Measurements from ENCODE around the gene KIAA0825.

Gene KIAA0825

DNA sequence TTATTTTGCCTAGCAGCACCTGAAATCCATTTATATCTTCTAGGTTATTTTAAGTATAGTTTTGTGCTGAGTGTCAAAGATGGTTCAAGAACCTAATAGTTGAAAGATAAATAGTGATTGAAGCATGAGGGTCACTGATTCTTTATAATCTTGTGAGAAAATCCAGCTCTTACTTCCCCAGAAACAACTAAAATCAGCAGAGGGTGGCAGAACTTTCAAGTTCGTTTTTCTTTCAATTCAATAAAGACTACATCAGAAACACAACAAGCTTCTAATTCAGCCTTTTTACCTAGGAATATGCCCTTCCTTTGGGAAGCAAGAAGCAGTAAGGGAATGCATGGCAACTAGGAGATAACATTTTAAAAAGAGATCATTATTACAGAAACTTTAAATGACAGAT, 202.6 kb downstream of the KIAA0825 start:
- H3K4me1 ChIP-seq, result no peaks in the 10 kb centered on the region
- H3K79me2 ChIP-seq, result no peaks in the 10 kb centered on the region
- no peak overlapping the region for H3K4me2 ChIP-seq (ENCODE audit: low read length)
- H3K36me3 ChIP-seq (ENCODE audit: control insufficient read depth, insufficient read depth, low read length), result no peaks in the 10 kb centered on the region
- H3K9ac ChIP-seq, result no peak overlapping the region
- H2AFZ ChIP-seq, result no peak overlapping the region
- H3K27me3 ChIP-seq (ENCODE audit: control insufficient read depth, insufficient read depth, low read length), result no peaks in the 10 kb centered on the region
- no peak overlapping the region for H3K27ac ChIP-seq
- H3K9me3 ChIP-seq (ENCODE audit: control insufficient read depth, low read length), result no peaks in the 10 kb centered on the region
- H3K4me3 ChIP-seq (ENCODE audit: low read depth, low read length), result no peak overlapping the region
- TF ChIP-seq, protein P1, sequence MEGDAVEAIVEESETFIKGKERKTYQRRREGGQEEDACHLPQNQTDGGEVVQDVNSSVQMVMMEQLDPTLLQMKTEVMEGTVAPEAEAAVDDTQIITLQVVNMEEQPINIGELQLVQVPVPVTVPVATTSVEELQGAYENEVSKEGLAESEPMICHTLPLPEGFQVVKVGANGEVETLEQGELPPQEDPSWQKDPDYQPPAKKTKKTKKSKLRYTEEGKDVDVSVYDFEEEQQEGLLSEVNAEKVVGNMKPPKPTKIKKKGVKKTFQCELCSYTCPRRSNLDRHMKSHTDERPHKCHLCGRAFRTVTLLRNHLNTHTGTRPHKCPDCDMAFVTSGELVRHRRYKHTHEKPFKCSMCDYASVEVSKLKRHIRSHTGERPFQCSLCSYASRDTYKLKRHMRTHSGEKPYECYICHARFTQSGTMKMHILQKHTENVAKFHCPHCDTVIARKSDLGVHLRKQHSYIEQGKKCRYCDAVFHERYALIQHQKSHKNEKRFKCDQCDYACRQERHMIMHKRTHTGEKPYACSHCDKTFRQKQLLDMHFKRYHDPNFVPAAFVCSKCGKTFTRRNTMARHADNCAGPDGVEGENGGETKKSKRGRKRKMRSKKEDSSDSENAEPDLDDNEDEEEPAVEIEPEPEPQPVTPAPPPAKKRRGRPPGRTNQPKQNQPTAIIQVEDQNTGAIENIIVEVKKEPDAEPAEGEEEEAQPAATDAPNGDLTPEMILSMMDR (IDR thresholded peaks at IDR 0.05), result no peak

DNA sequence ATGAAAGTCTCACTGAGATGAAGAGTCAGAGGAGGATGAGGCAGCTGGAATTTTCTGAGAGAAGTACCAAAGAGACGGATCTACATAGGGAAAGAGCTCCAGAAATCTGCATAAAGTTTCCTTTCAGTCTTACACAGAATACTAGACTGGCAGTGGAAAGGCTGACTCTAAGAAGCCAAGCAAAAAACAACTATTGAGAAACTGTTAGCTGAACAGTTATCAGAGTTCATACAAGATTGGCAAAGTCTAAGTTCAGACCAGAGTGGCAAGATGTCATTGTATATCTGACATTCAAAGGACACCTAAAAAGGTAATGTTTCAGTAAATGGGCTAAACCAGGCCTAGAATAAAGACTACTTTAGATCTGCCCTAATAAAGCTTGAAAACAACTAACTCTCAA, 209.0 kb downstream of the KIAA0825 start:
- TF ChIP-seq, protein P1 (IDR thresholded peaks at IDR 0.05), result no peak
- Histone ChIP-seq H3K79me2 (no peaks in the 10 kb centered on the region), H3K27ac (no peak overlapping the region), H2AFZ (no peak overlapping the region), H3K9ac (no peak overlapping the region), H3K4me2 (ENCODE audit: low read length) (no peak overlapping the region), H3K9me3 (ENCODE audit: control insufficient read depth, low read length) (no peaks in the 10 kb centered on the region), H3K27me3 (ENCODE audit: control insufficient read depth, insufficient read depth, low read length) (no peaks in the 10 kb centered on the region), H3K4me3 (ENCODE audit: low read depth, low read length) (no peak overlapping the region), H3K36me3 (ENCODE audit: control insufficient read depth, insufficient read depth, low read length) (no peaks in the 10 kb centered on the region), H3K4me1 (no peaks in the 10 kb centered on the region)

DNA sequence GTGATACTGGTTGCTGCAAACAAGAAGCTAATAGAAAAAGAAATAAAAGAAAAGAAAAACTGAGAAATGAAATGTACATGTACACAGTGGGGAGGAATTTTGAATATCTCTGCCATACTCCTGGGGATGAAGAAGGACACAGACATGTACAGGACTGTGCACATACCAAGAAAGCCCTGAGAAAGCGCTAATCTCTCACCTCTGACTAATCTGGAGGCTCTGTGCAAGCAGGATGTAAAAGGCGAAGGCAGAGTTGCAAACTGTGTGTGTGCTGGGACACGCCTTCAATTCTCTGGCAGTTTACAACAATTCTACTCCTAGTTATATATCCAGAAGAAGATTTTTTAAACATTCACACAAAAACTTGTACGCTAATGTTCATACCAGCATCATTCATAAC, 211.4 kb downstream of the KIAA0825 start:
- H3K4me1 ChIP-seq, result no peaks in the 10 kb centered on the region
- H3K9me3 ChIP-seq (ENCODE audit: control insufficient read depth, low read length), result no peaks in the 10 kb centered on the region
- no peak overlapping the region for H3K9ac ChIP-seq
- H3K27me3 ChIP-seq (ENCODE audit: control insufficient read depth, insufficient read depth, low read length), result no peaks in the 10 kb centered on the region
- no peaks in the 10 kb centered on the region for H3K79me2 ChIP-seq
- no peak overlapping the region for H3K4me3 ChIP-seq (ENCODE audit: low read depth, low read length)
- H2AFZ ChIP-seq, result no peak overlapping the region
- TF ChIP-seq, protein P1 (IDR thresholded peaks at IDR 0.05), result no peak
- H3K4me2 ChIP-seq (ENCODE audit: low read length), result no peak overlapping the region
- no peak overlapping the region for H3K27ac ChIP-seq
- no peaks in the 10 kb centered on the region for H3K36me3 ChIP-seq (ENCODE audit: control insufficient read depth, insufficient read depth, low read length)

DNA sequence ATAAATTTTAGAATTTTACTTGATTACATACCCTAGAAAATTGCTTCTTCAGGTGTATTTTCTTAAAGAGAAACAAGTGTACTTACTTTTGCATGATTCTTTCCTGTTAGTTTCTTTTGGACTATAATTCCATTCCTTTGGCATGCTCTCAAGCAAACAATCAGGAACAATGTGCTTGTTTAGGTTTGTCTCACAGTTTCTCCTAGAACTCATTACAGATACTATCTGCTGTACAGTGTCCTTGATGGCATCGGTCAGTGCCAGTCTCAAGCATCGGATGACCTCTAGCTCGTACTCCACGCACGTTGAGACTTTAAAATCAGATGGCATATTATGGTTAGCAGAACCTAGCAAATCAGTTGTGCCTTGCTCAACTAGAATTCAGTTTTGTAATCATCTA, 214.9 kb downstream of the KIAA0825 start:
- Histone ChIP-seq H3K27me3 (ENCODE audit: control insufficient read depth, insufficient read depth, low read length) (no peaks in the 10 kb centered on the region), H3K4me2 (ENCODE audit: low read length) (no peak overlapping the region), H3K4me3 (ENCODE audit: low read depth, low read length) (no peak overlapping the region), H3K27ac (no peak overlapping the region), H3K36me3 (ENCODE audit: control insufficient read depth, insufficient read depth, low read length) (no peaks in the 10 kb centered on the region), H3K79me2 (no peaks in the 10 kb centered on the region), H3K9ac (no peak overlapping the region), H3K4me1 (no peaks in the 10 kb centered on the region), H2AFZ (no peak overlapping the region), H3K9me3 (ENCODE audit: control insufficient read depth, low read length) (no peaks in the 10 kb centered on the region)
- TF ChIP-seq, protein P1 (IDR thresholded peaks at IDR 0.05), result no peak

DNA sequence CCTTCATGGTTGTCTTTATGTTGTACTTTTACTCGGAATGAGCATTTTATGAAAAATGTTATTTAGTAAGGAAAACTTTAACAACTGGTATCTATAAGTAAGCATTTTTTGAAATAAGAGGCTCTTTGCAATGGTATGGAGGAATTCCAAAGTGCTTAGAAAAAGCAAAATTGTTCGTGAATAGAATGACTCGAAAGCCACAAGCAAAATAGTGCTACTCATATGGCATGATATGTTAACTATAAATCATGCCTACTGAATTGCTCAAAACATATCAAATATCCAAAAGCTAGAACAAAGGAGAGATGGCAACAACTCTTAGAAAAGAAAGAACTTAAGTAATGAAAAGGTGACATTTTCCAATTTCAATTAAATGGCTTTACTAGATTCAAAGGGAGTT, 216.3 kb downstream of the KIAA0825 start:
- H3K36me3 ChIP-seq (ENCODE audit: control insufficient read depth, insufficient read depth, low read length), result no peaks in the 10 kb centered on the region
- no peak overlapping the region for H3K4me2 ChIP-seq (ENCODE audit: low read length)
- no peaks in the 10 kb centered on the region for H3K4me1 ChIP-seq
- no peaks in the 10 kb centered on the region for H3K27me3 ChIP-seq (ENCODE audit: control insufficient read depth, insufficient read depth, low read length)
- H2AFZ ChIP-seq, result no peak overlapping the region
- H3K9me3 ChIP-seq (ENCODE audit: control insufficient read depth, low read length), result no peaks in the 10 kb centered on the region
- no peak overlapping the region for H3K9ac ChIP-seq
- TF ChIP-seq, protein P1 (IDR thresholded peaks at IDR 0.05), result no peak
- H3K27ac ChIP-seq, result no peak overlapping the region
- no peaks in the 10 kb centered on the region for H3K79me2 ChIP-seq
- no peak overlapping the region for H3K4me3 ChIP-seq (ENCODE audit: low read depth, low read length)
